GM12873 (cell line): ENCODE data around the gene RMDN3.

Experiments used
- CTCF ChIP-seq: IDR thresholded peaks from 2 replicates; pipeline ENCODE4 v1.5.1; 2012; ENCODE audit warnings: low read depth, mild to moderate bottlenecking, moderate library complexity, low read length, control low read depth; ENCODE audit not compliant: insufficient read depth; ENCODE audit errors: missing control alignments

RMDN3 gene

GRCh38 chr15:40785164-40785563, 30.1 kb upstream of the RMDN3 start:
- no peak for TF ChIP-seq CTCF

GRCh38 chr15:40782609-40783227, 27.7 kb upstream of the RMDN3 start:
- peak; percentile 98 for TF ChIP-seq CTCF

- no peak for TF ChIP-seq CTCF
Measured at GRCh38 chr15:40776537-40777141, 21.6 kb upstream of the RMDN3 start.

GRCh38 chr15:40775740-40776536, 20.9 kb upstream of the RMDN3 start:
- no peak for TF ChIP-seq CTCF

- no peak for TF ChIP-seq CTCF
Measured at GRCh38 chr15:40775007-40775406, 20.0 kb upstream of the RMDN3 start.

GRCh38 chr15:40773902-40774301, 18.8 kb upstream of the RMDN3 start:
- TF ChIP-seq CTCF, result no peak

- no peak for TF ChIP-seq CTCF
Measured at GRCh38 chr15:40773496-40773895, 18.4 kb upstream of the RMDN3 start.
